Mucosa of descending colon (tissue), 3 donors: Measurements from ENCODE around the gene LAMA2. TPM values are rescaled to one million over a fixed set of nuclear protein-coding genes. Genes with fewer than 3 reads are reported as not detected.

Source experiments
- ATAC-seq: fragments of 200-7000 bp; cut with Tn5 transposase; one replicate; pipeline ENCODE4 v1.9.1; 2020; ENCODE audit warnings: mild to moderate bottlenecking, moderate library complexity
- DNase-seq, 3 donors: peaks; one replicate each; pipeline ENCODE4 v3.0.0-alpha.2; 2020
- H3K36me3 ChIP-seq: fragments of 200-600 bp; one replicate; pipeline ENCODE4 v1.8.0; 2021; ENCODE audit warnings: low read depth, mild to moderate bottlenecking
- H3K4me1 ChIP-seq: fragments of 200-600 bp; one replicate; pipeline ENCODE4 v1.8.0; 2021; ENCODE audit warnings: low read depth, mild to moderate bottlenecking
- H3K4me3 ChIP-seq: fragments of 200-600 bp; one replicate; pipeline ENCODE4 v1.8.0; 2021; ENCODE audit warnings: mild to moderate bottlenecking
- H3K9me3 ChIP-seq: fragments of 200-600 bp; one replicate; pipeline ENCODE4 v1.8.0; 2021; ENCODE audit warnings: mild to moderate bottlenecking
- intact Hi-C, 2 donors: fragments of 100-400 bp; cut with DNase I in 1 of 2; cut with micrococcal nuclease in 1 of 2; formaldehyde crosslinking; loops; one replicate each; pipeline versions ENCODE4 v1.11.0 to v1.11.1; 2022; cut with DNase I, micrococcal nuclease
- total RNA-seq, 3 donors: library from RNA; stranded (reverse); fragmentation: NEBNext Ultra II Directional in 2 of 3; extraction: Animal tissue kit (Norgen Biotek cat#: 25700) in 2 of 3; gene quantifications; one replicate each; pipeline versions ENCODE4 v1.2.1 to v1.2.4, GENCODE V29; 2021 to 2023
- TF ChIP-seq, protein P1 (sequence below): fragments of 200-600 bp; IDR thresholded peaks from one replicate; pipeline ENCODE4 v1.8.0; 2022; ENCODE audit warnings: antibody characterized with exemption, mild to moderate bottlenecking
- donor health status: DM: no; HTN: no; CAD: no; lungs with moderate emphysema.
- donor health status: DM: no; HTN: no; CAD: no.
- donor health status: DM: no; HTN: yes; CAD: no.

LAMA2 gene
- total RNA-seq, 3 donors from 2014 or later = 3.6 to 29.4 (median 18.4) TPM

DNA sequence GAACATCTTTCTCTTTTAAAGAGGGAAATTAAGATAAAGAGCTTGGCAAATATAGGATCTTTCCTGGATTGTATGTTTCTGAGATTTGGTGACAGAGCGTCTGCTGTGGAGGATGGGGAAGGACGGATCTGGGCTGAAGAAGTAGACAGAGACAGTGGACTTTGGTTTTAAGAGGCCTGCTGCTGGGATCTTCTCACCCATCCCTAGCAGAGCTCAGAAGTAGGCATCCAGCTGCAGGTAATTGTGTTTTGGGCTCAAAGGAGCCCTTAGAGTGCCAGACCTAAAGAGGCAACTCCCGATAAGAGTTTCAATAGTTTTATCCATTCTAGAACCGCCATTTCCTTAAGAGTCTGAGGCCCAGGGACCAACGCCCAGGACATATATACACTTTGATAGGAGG lies 20.8 kb downstream of the LAMA2 start:
- intact Hi-C loops = no loop called here
- H3K4me1 ChIP-seq = no peaks in the 10 kb centered on the region
- H3K36me3 ChIP-seq = no peaks in the 10 kb centered on the region
- no peaks in the 10 kb centered on the region for H3K9me3 ChIP-seq
- DNase-seq (no peak), ATAC-seq (no peak)
- TF ChIP-seq, protein P1, sequence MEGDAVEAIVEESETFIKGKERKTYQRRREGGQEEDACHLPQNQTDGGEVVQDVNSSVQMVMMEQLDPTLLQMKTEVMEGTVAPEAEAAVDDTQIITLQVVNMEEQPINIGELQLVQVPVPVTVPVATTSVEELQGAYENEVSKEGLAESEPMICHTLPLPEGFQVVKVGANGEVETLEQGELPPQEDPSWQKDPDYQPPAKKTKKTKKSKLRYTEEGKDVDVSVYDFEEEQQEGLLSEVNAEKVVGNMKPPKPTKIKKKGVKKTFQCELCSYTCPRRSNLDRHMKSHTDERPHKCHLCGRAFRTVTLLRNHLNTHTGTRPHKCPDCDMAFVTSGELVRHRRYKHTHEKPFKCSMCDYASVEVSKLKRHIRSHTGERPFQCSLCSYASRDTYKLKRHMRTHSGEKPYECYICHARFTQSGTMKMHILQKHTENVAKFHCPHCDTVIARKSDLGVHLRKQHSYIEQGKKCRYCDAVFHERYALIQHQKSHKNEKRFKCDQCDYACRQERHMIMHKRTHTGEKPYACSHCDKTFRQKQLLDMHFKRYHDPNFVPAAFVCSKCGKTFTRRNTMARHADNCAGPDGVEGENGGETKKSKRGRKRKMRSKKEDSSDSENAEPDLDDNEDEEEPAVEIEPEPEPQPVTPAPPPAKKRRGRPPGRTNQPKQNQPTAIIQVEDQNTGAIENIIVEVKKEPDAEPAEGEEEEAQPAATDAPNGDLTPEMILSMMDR = no peak
- no peak overlapping the region for H3K4me3 ChIP-seq

- no peaks in the 10 kb centered on the region for H3K36me3 ChIP-seq
- intact Hi-C loops = no loop called here
- TF ChIP-seq, protein P1 = no peak
- DNase-seq (no peak), ATAC-seq (no peak)
- no peaks in the 10 kb centered on the region for H3K4me1 ChIP-seq
- no peaks in the 10 kb centered on the region for H3K9me3 ChIP-seq
- no peak overlapping the region for H3K4me3 ChIP-seq
These were observed 31.1 kb downstream of the LAMA2 start for GRCh38 chr6:128914051-128914450.

DNA sequence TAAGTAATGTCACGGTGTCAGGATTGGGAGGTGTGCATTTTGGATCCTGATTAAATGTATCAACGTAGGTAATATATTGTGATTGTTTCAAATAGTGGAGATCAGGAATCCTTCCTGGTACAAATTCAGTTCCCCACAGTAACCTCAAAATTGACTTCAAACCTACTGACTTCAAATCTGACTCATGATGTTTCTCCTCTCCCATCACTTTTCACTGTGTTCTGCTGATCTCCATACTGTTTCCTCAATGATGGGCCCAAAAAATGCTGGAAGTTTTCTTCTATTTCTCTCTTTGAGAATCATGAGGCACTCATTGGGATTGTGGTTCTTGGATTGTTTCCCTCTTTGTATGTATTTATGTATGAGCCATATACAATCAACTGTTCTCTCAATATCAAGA lies 35.9 kb downstream of the LAMA2 start:
- Histone ChIP-seq H3K4me3 (no peak overlapping the region), H3K36me3 (no peaks in the 10 kb centered on the region), H3K9me3 (no peaks in the 10 kb centered on the region), H3K4me1 (no peaks in the 10 kb centered on the region)
- DNase-seq (no peak), ATAC-seq (no peak)
- intact Hi-C loops = no loop called here
- TF ChIP-seq, protein P1 = no peak

- Histone ChIP-seq H3K4me3 (no peak overlapping the region), H3K9me3 (no peaks in the 10 kb centered on the region), H3K4me1 (no peaks in the 10 kb centered on the region), H3K36me3 (no peaks in the 10 kb centered on the region)
- no peak for DNase-seq
- TF ChIP-seq, protein P1 = no peak
- intact Hi-C loops = no loop called here
- no peak for ATAC-seq
These were observed 36.7 kb downstream of the LAMA2 start for GRCh38 chr6:128919412-128920180.

GRCh38 chr6:128925765-128926164 lies 42.8 kb downstream of the LAMA2 start:
- DNase-seq (no peak), ATAC-seq (no peak)
- Histone ChIP-seq H3K36me3 (no peaks in the 10 kb centered on the region), H3K9me3 (no peaks in the 10 kb centered on the region), H3K4me3 (no peak overlapping the region), H3K4me1 (no peaks in the 10 kb centered on the region)
- TF ChIP-seq, protein P1 = no peak
- intact Hi-C loops = no loop called here
